Right kidney (tissue), 1 donor: ENCODE results near the gene DAGLB.
"Not testable (repeated sequence)": the region's sequence is repeated elsewhere in the genome, so short reads cannot be mapped to it uniquely, and the experiment has no call there.

Experiments used
- DNase-seq: peaks from one replicate; pipeline ENCODE4 v3.0.0-alpha.2; 2016

DAGLB gene

DNA sequence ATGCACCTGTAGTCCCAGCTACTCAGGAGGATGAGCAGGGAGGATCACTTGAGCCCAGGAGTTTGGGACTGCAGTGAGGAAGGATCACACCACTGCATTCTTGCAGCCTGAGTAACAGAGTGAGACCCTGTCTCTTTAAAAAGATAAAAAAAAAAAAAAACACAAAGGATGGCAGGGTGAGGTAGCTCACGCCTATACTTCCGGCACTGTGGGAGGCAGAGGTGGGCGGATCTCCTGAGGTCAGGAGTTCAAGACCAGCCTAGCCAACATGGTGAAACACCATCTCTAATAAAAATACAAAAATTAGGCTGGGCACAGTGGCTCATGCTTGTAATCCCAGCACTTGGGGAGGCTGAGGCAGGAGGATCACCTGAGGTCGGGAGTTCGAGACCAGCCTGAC lies 15.9 kb upstream of the DAGLB start:
- not testable (repeated sequence) for DNase-seq

- DNase-seq, result no peak
These were observed 14.3 kb upstream of the DAGLB start for GRCh38 chr7:6461946-6462550.

DNA sequence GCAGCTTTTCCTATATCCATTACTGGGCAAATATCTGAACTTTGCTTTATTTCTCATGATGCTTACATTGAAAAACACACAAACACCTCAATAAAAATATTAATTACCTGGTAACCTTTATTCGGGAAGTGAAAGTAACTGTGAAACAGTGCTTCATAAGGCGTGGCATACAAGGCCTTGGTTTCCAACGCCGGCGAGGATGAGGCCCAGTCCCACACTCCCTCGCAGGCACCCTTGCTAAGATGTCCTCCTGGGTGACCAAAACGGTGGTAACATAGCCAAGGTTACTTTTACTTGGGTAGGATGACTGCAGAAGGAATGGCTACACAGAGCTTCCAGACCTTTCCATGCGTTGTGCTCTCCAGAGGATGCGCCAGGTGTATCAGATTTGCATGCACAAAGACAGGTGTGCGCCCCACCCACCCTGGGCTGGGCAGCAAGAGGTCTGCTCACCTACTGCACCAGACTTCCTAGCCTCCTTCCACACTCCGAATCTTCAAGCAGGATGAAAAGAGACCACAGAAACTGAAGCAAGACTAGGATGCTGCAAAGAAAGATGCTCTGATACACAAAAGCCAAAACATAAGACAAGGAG lies 13.3 kb upstream of the DAGLB start:
- no peak for DNase-seq

- no peak for DNase-seq
These were observed 12.5 kb upstream of the DAGLB start for GRCh38 chr7:6460303-6460702.

- not testable (repeated sequence) for DNase-seq
These were observed 10.9 kb upstream of the DAGLB start for GRCh38 chr7:6458676-6459075.

GRCh38 chr7:6453734-6454133 lies 6.0 kb upstream of the DAGLB start:
- DNase-seq, result no peak

DNA sequence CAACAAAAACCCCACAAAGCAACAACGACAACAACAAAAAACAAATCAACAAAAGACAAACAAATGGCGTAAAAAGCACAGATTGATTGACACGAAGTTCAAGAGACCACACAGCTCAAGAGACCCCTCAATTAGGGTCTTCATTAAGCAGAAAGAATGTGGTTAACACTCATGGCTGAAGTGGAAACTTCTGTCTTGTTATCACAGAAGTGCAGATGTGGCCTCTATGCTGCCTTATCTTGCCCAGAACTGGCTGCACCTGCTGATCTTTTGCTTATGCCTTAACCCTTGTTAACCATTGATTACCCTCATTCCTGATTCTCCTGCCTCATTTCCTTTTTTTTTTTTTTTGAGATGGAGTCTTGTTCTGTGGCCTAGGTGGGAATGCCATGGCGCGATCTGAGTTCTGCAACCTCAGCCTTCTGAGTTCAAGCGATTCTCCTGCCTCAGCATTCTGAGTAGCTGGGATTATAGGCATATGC lies 3.5 kb upstream of the DAGLB start:
- DNase-seq, result no peak

DNA sequence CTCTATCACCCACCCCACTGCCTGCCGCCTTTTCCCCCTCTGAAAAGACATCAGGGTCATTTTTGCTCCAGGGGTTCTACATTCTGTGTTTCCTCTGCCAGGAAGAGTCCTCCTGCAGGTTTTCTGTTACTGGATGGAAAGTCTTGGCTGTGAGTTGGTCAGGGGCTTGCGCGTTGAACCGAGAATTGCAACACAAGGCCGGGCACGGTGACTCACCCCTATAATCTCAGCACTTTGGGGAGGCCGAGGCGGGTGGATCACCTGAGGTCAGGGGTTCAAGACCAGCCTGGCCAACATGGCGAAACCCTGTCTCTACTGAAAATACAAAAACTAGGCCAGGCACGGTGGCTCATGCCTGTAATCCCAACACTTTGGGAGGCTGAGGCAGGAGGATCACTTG lies 2.8 kb upstream of the DAGLB start:
- DNase-seq, result not testable (repeated sequence)

- not testable (repeated sequence) for DNase-seq
These were observed 2.1 kb upstream of the DAGLB start for GRCh38 chr7:6449884-6450283.

DNA sequence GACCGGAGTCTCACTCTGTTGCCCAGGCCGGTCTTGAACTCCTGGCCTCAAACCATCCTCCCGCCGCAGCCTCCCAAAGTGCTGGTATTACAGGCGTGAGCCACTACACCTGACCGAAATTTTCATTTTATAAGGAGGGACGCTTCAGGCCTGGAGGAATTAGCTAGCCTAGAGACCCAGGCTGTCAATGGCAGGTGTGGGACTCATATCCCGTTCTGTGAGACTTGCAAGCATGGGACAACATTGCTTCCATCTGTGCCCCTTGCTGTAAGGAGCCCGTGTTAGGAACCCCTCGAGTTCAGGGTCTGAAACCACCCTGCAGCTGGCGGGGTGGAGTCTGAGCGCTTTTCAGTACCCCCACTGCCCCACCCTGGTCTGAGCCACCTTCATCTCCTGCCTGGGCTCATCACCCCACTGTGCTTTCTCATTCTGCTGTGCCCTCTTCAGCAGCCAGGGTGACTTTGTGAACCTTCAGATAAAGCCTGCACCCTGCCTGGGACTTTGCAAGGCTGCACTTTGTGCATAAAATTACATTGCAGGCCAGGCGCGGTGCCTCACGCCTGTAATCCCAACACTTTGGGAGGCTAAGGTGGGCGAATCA lies 1.3 kb upstream of the DAGLB start:
- DNase-seq, result no peak

GRCh38 chr7:6446838-6447580 lies 745 bp downstream of the DAGLB start:
- DNase-seq, result no peak

- no peak for DNase-seq
These were observed 3.1 kb downstream of the DAGLB start for GRCh38 chr7:6444516-6445269.

DNA sequence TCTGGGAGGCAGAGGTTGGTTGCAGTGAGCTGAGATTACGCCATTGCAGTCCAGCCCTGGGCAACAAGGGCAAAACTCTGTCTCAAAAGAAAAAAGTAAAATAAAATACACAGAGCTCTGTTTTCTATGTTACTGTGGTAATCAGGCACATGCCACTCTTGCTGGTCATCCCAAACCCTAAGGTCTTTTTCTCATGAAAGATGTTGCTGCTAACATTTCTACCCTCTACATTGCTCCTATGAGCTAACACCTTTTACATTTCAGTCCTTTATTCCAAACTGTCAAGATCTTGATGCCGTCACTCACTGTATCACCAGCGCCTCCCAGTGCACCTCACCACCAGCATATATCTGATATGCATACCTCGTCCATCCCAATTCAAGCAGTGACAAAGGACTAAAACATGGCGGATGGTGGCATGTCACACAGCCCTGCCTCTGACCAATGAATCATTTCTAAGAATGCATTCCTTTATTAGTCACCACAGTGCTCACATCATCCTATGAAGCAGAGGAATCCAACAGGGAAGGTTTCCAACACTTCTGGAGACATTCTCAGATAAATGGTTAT lies 4.3 kb downstream of the DAGLB start:
- no peak for DNase-seq

DNA sequence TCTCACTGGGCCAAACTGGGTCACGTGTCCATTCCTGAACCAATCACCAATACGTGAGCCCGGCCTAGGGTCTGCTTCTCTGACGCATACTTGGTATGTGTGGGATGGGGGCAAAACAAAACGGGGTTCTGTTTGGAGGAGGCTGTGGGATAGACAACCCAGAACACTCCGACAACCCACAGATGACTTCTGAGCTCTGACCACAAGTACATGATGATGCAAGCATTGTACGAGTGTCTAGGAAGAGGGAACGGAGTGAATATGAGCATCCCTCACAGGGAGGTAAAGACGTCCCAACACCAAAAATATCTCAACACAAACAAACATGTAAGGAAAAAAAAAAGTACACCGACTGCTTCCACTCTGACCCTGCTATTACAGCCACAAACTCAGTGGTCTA lies 5.6 kb downstream of the DAGLB start:
- no peak for DNase-seq

DNA sequence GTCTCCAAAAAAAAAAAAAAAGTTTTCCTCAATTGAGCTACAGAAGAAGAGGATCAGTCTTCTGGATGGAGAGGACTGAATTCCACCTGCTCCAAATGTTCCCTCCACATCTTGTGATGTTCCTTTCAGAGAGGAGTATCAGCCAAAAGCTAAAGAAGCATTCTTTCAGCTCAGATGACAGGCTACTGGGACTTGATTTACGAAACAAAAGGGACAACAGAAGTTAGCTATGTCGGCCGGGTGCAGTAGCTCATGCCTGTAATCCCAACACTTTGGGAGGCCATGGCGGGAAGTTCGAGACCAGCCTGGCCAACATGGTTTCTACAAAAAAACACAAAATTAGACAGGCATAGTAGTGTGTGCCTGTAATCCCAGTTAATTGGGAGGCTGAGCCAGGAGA lies 7.4 kb downstream of the DAGLB start:
- DNase-seq, result no peak

DNA sequence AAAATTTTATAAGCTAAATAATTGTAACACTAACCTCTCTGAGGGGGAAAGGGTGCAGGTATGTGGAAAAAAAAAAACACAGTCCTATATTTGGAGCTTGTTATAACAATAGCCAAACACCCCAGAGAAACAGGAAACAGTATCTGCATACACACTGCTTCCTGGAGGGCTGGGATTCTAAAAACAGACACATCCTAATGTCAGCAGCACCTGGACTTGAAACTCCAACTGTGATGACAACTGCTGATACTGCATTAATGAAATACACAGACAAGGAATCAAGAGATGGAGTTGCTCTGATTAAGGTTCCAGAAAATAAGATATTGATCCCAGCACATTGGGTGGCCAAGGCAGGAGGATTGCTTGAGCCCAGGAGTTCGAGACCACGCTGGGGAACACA lies 9.3 kb downstream of the DAGLB start:
- DNase-seq, result no peak

- DNase-seq, result no peak
These were observed 10.5 kb downstream of the DAGLB start for GRCh38 chr7:6437251-6437650.

- DNase-seq, result no peak
These were observed 11.4 kb downstream of the DAGLB start for GRCh38 chr7:6436385-6436685.

DNA sequence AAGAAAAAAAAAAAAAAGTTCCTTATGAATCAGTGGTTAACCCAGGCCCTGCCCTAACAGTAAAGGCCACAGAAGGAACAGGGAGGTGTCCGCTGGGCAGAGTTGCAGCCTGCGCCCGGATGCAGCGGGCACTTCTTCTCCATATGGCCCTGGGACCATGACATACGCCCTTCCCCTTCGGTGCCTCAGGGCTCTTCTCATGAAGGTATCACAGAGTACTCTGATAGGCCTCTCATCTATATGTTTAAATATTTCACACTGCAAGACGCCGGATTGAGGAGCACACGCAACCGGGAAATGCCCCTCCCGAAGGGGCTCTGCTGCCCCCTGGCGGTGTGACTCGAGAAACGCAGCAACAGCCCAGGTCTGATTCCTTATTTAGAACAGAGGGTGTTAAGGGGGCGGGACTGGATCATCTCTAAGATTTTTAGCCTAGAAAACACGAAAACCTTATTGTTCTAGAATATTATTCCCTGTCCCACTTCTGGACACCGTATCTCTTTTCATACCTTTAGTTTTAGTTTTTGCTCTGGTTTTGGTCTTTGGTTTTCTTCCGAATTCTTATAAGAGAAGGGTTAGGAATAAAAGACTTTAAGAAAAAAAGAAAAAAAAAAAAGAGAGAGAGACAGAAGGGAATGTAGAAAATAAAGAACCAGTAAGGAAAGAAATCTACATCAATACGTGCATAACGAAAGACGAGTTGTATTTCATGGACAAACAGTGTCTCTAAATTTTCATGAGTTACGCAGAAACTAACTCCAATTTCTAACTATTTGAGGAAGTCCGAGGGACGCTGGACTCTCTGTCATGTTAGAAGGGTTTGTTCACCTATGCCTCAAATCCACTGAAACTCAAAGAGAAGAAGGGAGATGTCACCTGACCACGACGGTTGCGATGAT lies 12.0 kb downstream of the DAGLB start:
- peak; percentile 67 for DNase-seq

DNA sequence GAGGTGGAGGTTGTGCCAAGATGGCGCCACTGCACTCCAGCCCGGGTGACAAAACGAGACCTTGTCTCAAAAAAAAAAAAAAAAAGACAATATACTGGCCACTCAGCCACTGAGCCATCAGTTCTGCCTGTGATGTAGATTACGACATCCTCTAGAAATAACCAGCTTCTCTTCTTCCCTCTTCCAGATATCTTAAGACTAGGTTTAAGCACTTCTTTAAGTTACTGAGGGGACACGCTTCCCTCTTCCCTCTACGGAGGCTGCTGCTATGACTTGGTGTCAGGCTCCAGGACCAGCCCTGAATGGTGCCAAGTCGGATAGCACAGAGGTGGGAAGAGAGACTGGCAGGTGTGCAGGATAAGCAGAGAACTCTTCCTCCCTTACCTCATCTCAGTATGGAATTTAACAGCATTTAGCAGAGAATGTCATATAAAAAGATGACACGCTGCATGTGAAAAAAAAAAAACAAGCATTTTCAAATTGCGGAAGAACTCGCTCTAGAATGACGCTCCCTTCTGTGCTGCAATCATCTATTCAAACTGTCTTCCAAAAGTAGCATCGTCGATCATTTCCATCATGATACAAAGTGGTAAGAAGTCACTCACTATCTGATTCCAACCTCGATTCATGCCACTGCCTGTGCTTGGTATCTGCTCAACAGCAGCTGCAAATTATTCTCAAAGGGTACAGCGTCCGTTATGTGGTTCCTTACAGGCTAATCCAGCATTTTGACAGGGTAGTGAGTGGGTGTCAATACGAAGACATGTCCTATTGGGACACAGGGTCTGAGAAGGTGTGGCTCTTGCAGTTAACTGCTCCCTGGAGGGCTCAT lies 13.8 kb downstream of the DAGLB start:
- no peak for DNase-seq
